DND-41 (cell line): Measurements from ENCODE around the gene GPR183.

Experiments
- ATAC-seq: fragments of 200-7000 bp; cut with Tn5 transposase; 3 replicates; pipeline ENCODE4 v1.9.1; 2021; ENCODE audit warnings: low read depth; ENCODE audit not compliant: insufficient read depth
- DNase-seq: peaks from one replicate; pipeline ENCODE4 v3.0.0-alpha.2; 2020
- H2AFZ ChIP-seq: 2 replicates; pipeline ENCODE4 v1.6.0; 2012; ENCODE audit warnings: low read depth, low read length
- H3K27ac ChIP-seq: 2 replicates; pipeline ENCODE4 v1.5.1; 2012; ENCODE audit warnings: low read length, inconsistent platforms
- H3K27me3 ChIP-seq: fragments of 200-600 bp; sonication (generic); 2 replicates; pipeline ENCODE4 v1.6.0; 2012; ENCODE audit warnings: low read length, mild to moderate bottlenecking, inconsistent platforms; ENCODE audit not compliant: insufficient read depth, poor library complexity
- H3K36me3 ChIP-seq: 2 replicates; pipeline ENCODE4 v1.5.1; 2012; ENCODE audit warnings: low read length, inconsistent platforms; ENCODE audit not compliant: insufficient read depth
- H3K4me1 ChIP-seq: 2 replicates; pipeline ENCODE4 v1.5.1; 2012; ENCODE audit warnings: mild to moderate bottlenecking, low read length; ENCODE audit not compliant: insufficient read depth
- H3K4me2 ChIP-seq: 2 replicates; pipeline ENCODE4 v1.6.0; 2012; ENCODE audit warnings: mild to moderate bottlenecking, moderate library complexity, low read length, inconsistent platforms; ENCODE audit not compliant: insufficient read depth
- H3K4me3 ChIP-seq, 2 experiments: fragments of 200-600 bp in 1 of 2; shearing (Covaris generic) in 1 of 2; 2 replicates each; pipeline ENCODE4 v1.5.1; 2012 to 2016; ENCODE audit warnings: inconsistent platforms in 2 of 2, low read length in 2 of 2, mild to moderate bottlenecking in 2 of 2, low read depth in 1 of 2, moderate library complexity in 1 of 2
- H3K79me2 ChIP-seq: 2 replicates; pipeline ENCODE4 v1.6.0; 2012; ENCODE audit warnings: low read length, inconsistent platforms; ENCODE audit not compliant: insufficient read depth
- H3K9ac ChIP-seq: 2 replicates; pipeline ENCODE4 v1.6.0; 2012; ENCODE audit warnings: low read depth, mild to moderate bottlenecking, inconsistent platforms, low read length, moderate library complexity
- H3K9me3 ChIP-seq: 2 replicates; pipeline ENCODE4 v1.5.1; 2012; ENCODE audit warnings: low read length, moderate library complexity, mild to moderate bottlenecking, inconsistent platforms; ENCODE audit not compliant: insufficient read depth, severe bottlenecking
- H4K20me1 ChIP-seq: 2 replicates; pipeline ENCODE4 v1.6.0; 2012; ENCODE audit warnings: low read length; ENCODE audit not compliant: insufficient read depth
- EZH2 ChIP-seq: IDR thresholded peaks from 3 replicates; pipeline ENCODE4 v1.6.1; 2012; ENCODE audit warnings: borderline replicate concordance, low read depth, mild to moderate bottlenecking, moderate library complexity, low read length, inconsistent platforms; ENCODE audit not compliant: severe bottlenecking
- TF ChIP-seq, protein P1 (sequence below): IDR thresholded peaks from 2 replicates; pipeline ENCODE4 v1.5.1; 2012; ENCODE audit warnings: borderline replicate concordance, low read length, moderate library complexity, mild to moderate bottlenecking; ENCODE audit not compliant: poor library complexity, severe bottlenecking; ENCODE audit errors: extremely low read depth

GPR183 gene, protein sequence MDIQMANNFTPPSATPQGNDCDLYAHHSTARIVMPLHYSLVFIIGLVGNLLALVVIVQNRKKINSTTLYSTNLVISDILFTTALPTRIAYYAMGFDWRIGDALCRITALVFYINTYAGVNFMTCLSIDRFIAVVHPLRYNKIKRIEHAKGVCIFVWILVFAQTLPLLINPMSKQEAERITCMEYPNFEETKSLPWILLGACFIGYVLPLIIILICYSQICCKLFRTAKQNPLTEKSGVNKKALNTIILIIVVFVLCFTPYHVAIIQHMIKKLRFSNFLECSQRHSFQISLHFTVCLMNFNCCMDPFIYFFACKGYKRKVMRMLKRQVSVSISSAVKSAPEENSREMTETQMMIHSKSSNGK

DNA sequence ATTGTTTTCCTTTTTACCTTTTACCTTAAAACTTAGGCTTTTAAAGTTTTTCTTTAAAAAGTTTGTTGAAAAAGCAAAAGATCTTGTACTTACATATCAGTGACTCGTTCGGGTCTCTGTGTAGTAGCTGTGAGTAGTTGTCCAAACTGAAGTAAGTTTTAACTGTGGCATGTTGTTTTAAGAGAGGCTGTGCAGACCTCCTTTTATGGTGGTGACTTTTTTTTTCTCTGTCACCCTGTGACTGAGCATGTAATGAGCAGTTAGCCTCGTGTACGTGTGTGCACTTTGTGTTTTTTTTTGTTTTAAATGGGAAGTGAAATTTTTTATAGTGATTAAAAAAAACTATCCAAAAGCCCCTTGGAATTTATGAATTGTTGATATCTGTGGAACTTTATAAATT lies at the start of gene GPR183:
GPR183 (minus strand) TSS at position 153 of the 400 bp plus-strand sequence. CDS start 11,254 bp downstream, outside the sequence.
- H3K79me2 ChIP-seq: peaks cover 8% of the 10 kb centered on the region
- peaks cover 35% of the 10 kb centered on the region for H3K36me3 ChIP-seq
- no peak for ATAC-seq
- no peak for DNase-seq
- no peak within 1 kb of the TSS for H3K4me2 ChIP-seq
- no peaks in the 10 kb centered on the region for H3K27me3 ChIP-seq
- H4K20me1 ChIP-seq: peaks cover 6% of the 10 kb centered on the region
- no peak for TF ChIP-seq EZH2
- TF ChIP-seq, protein P1, sequence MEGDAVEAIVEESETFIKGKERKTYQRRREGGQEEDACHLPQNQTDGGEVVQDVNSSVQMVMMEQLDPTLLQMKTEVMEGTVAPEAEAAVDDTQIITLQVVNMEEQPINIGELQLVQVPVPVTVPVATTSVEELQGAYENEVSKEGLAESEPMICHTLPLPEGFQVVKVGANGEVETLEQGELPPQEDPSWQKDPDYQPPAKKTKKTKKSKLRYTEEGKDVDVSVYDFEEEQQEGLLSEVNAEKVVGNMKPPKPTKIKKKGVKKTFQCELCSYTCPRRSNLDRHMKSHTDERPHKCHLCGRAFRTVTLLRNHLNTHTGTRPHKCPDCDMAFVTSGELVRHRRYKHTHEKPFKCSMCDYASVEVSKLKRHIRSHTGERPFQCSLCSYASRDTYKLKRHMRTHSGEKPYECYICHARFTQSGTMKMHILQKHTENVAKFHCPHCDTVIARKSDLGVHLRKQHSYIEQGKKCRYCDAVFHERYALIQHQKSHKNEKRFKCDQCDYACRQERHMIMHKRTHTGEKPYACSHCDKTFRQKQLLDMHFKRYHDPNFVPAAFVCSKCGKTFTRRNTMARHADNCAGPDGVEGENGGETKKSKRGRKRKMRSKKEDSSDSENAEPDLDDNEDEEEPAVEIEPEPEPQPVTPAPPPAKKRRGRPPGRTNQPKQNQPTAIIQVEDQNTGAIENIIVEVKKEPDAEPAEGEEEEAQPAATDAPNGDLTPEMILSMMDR: no peak
- H3K9me3 ChIP-seq: no peaks in the 10 kb centered on the region
- no peak within 1 kb of the TSS for H3K4me3 ChIP-seq
- no peaks in the 10 kb centered on the region for H3K4me1 ChIP-seq
- no peak within 1 kb of the TSS for H3K27ac ChIP-seq
- no peak within 1 kb of the TSS for H2AFZ ChIP-seq
- H3K9ac ChIP-seq: no peak within 1 kb of the TSS

DNA sequence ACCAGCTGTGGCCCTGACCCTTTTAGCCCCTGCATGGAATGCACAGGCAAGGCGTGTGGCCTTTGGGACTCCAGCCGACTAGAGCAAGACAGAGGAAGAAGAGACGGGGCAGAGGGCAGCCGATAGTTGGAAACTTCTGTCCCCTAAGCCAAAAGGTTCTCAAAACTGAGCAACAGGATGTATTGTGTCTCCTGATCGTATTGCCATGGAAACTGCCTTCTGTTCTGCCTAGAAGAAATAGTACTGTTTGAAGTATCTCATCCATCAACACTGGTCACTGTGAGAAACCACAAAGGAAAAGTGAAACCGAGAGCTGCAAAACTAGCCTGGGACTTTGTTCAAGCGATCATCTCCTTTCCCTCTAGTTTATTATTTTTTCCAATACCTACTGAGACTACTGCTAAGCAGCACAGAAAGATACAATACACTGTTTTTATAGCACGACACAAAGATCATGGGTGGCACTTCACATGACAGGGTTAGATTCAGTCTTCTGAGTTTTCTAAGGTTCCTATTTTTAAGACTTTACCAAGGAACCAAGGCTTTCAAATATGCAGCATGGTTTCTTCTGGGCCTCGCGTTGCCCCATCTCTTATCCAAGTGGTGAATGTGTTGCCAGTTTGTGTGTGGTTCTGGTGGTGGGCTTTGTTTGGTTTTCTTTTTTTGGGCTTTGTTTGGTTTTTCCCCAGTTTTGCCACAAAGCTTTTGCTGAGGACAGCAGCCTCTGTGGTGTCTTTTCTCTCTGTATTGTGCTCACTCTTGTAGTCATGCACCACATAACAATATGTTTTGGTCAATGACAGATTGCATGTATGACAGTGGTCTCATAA lies 49.3 kb upstream of the GPR183 start:
- peak; percentile 77 for ATAC-seq
- peaks cover 26% of the 10 kb centered on the region for H3K4me1 ChIP-seq
- H3K36me3 ChIP-seq: peaks cover 84% of the 10 kb centered on the region
- H3K4me3 ChIP-seq: no peak overlapping the region
- H3K9me3 ChIP-seq: no peaks in the 10 kb centered on the region
- no peak for TF ChIP-seq EZH2
- TF ChIP-seq, protein P1: no peak
- no peak overlapping the region for H3K9ac ChIP-seq
- no peak overlapping the region for H3K4me2 ChIP-seq
- DNase-seq: peak; percentile 35
- H3K27me3 ChIP-seq: no peaks in the 10 kb centered on the region
- H3K27ac ChIP-seq: peak overlapping the region; percentile 49; the same call in 1 of the 2 replicates
- H2AFZ ChIP-seq: no peak overlapping the region
- H4K20me1 ChIP-seq: peaks cover 5% of the 10 kb centered on the region
- H3K79me2 ChIP-seq: no peaks in the 10 kb centered on the region

DNA sequence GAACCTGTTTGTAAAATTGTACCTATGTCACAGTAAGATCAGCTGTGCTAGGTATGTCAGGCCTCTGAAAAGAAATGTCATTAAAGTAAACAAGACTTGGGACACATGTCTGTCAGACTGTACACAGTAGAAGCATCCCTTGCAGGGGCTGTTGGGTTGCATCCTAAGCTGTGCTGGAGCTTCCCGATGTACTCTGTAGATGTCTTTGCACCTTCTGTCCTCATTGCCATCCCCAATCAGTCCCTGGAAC lies 48.7 kb upstream of the GPR183 start:
- peaks cover 5% of the 10 kb centered on the region for H4K20me1 ChIP-seq
- no peaks in the 10 kb centered on the region for H3K9me3 ChIP-seq
- ATAC-seq: 0 out of 3 replicates have a peak, but pooled peaks have one; percentile 12
- H3K79me2 ChIP-seq: no peaks in the 10 kb centered on the region
- DNase-seq: no peak
- peaks cover 21% of the 10 kb centered on the region for H3K4me1 ChIP-seq
- peaks cover 84% of the 10 kb centered on the region for H3K36me3 ChIP-seq
- H3K9ac ChIP-seq: no peak overlapping the region
- no peaks in the 10 kb centered on the region for H3K27me3 ChIP-seq
- no peak overlapping the region for H3K4me3 ChIP-seq
- peak overlapping the region; percentile 49; the same call in 1 of the 2 replicates for H3K27ac ChIP-seq
- TF ChIP-seq, protein P1: no peak
- TF ChIP-seq EZH2: no peak
- H3K4me2 ChIP-seq: no peak overlapping the region
- no peak overlapping the region for H2AFZ ChIP-seq
